DOHH2 (cell line): Measurements from ENCODE around the gene DACH1.

ENCODE experiments used
- H3F3A ChIP-seq: fragments of 200-600 bp; sonication (generic), shearing (Covaris generic); 2 replicates; pipeline ENCODE4 v1.6.0; 2016; ENCODE audit warnings: antibody characterized with exemption, mild to moderate bottlenecking; ENCODE audit not compliant: control insufficient read depth, insufficient read depth
- H3K27ac ChIP-seq: fragments of 200-600 bp; sonication (generic); 2 replicates; pipeline ENCODE4 v1.5.1; 2014; ENCODE audit warnings: low read depth, mild to moderate bottlenecking, low read length, moderate library complexity
- H3K27me3 ChIP-seq: fragments of 200-600 bp; sonication (generic); 2 replicates; pipeline ENCODE4 v1.6.1; 2014; ENCODE audit warnings: mild to moderate bottlenecking, low read length, mixed read lengths; ENCODE audit not compliant: control insufficient read depth
- H3K36me3 ChIP-seq: fragments of 200-600 bp; sonication (generic); 2 replicates; pipeline ENCODE4 v1.6.1; 2014; ENCODE audit warnings: mild to moderate bottlenecking, low read length, moderate library complexity, mixed read lengths; ENCODE audit not compliant: control insufficient read depth
- H3K4me1 ChIP-seq: fragments of 200-600 bp; sonication (generic); 2 replicates; pipeline ENCODE4 v1.6.1; 2014; ENCODE audit warnings: mild to moderate bottlenecking, low read length, mixed read lengths; ENCODE audit not compliant: control insufficient read depth
- H3K4me2 ChIP-seq: fragments of 200-600 bp; sonication (generic); 2 replicates; pipeline ENCODE4 v1.6.0; 2014; ENCODE audit warnings: mild to moderate bottlenecking, low read length, moderate library complexity
- H3K4me3 ChIP-seq: fragments of 200-600 bp; sonication (generic); 2 replicates; pipeline ENCODE4 v1.5.1; 2014; ENCODE audit warnings: mild to moderate bottlenecking, low read length, mixed read lengths
- H3K79me2 ChIP-seq: fragments of 200-600 bp; sonication (generic); 2 replicates; pipeline ENCODE4 v1.6.1; 2014; ENCODE audit warnings: mild to moderate bottlenecking, low read length, mixed read lengths; ENCODE audit not compliant: control insufficient read depth
- H3K9me2 ChIP-seq: fragments of 200-600 bp; sonication (generic); replicated peaks from 2 replicates; pipeline ENCODE4 v1.6.1; 2014; ENCODE audit warnings: mild to moderate bottlenecking, low read length, mixed read lengths; ENCODE audit not compliant: control insufficient read depth
- H3K9me3 ChIP-seq: fragments of 200-600 bp; sonication (generic); 2 replicates; pipeline ENCODE4 v1.6.1; 2014; ENCODE audit warnings: antibody characterized with exemption, low read length, mixed read lengths; ENCODE audit not compliant: control insufficient read depth, insufficient read depth
- H4K20me1 ChIP-seq: fragments of 200-600 bp; sonication (generic); 2 replicates; pipeline ENCODE4 v1.6.0; 2014; ENCODE audit warnings: low read depth, mild to moderate bottlenecking, antibody characterized with exemption, low read length, moderate library complexity; ENCODE audit not compliant: control insufficient read depth, insufficient read depth
- EZH2phosphoT487 ChIP-seq: fragments of 200-600 bp; sonication (generic); IDR thresholded peaks from 2 replicates; pipeline ENCODE4 v1.6.1; 2017; ENCODE audit warnings: borderline replicate concordance, mild to moderate bottlenecking, antibody characterized with exemption, low read length, moderate library complexity, mixed read lengths
- TF ChIP-seq, protein P1 (sequence below): fragments of 200-600 bp; sonication (generic); IDR thresholded peaks from one replicate; pipeline ENCODE4 v1.5.1; 2014; ENCODE audit warnings: antibody characterized with exemption, mild to moderate bottlenecking, low read depth, low read length; ENCODE audit not compliant: poor library complexity, severe bottlenecking

The DACH1 gene

GRCh38 chr13:71606818-71607217 is 260.2 kb downstream of the DACH1 start:
- H3F3A ChIP-seq, result no peaks in the 10 kb centered on the region
- no peaks in the 10 kb centered on the region for H3K9me3 ChIP-seq
- H3K27me3 ChIP-seq, result no peaks in the 10 kb centered on the region
- no peaks in the 10 kb centered on the region for H4K20me1 ChIP-seq
- H3K4me2 ChIP-seq, result no peak overlapping the region
- H3K4me1 ChIP-seq, result no peaks in the 10 kb centered on the region
- TF ChIP-seq EZH2phosphoT487, result no peak
- TF ChIP-seq, protein P1, sequence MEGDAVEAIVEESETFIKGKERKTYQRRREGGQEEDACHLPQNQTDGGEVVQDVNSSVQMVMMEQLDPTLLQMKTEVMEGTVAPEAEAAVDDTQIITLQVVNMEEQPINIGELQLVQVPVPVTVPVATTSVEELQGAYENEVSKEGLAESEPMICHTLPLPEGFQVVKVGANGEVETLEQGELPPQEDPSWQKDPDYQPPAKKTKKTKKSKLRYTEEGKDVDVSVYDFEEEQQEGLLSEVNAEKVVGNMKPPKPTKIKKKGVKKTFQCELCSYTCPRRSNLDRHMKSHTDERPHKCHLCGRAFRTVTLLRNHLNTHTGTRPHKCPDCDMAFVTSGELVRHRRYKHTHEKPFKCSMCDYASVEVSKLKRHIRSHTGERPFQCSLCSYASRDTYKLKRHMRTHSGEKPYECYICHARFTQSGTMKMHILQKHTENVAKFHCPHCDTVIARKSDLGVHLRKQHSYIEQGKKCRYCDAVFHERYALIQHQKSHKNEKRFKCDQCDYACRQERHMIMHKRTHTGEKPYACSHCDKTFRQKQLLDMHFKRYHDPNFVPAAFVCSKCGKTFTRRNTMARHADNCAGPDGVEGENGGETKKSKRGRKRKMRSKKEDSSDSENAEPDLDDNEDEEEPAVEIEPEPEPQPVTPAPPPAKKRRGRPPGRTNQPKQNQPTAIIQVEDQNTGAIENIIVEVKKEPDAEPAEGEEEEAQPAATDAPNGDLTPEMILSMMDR, result no peak
- H3K79me2 ChIP-seq, result no peaks in the 10 kb centered on the region
- H3K9me2 ChIP-seq, result no peaks in the 10 kb centered on the region
- no peak overlapping the region for H3K27ac ChIP-seq
- H3K36me3 ChIP-seq, result no peaks in the 10 kb centered on the region
- no peak overlapping the region for H3K4me3 ChIP-seq

GRCh38 chr13:71605744-71606143 is 261.3 kb downstream of the DACH1 start:
- no peak overlapping the region for H3K27ac ChIP-seq
- H3K36me3 ChIP-seq, result no peaks in the 10 kb centered on the region
- no peaks in the 10 kb centered on the region for H3K27me3 ChIP-seq
- H3K4me2 ChIP-seq, result no peak overlapping the region
- TF ChIP-seq, protein P1, result no peak
- TF ChIP-seq EZH2phosphoT487, result no peak
- no peaks in the 10 kb centered on the region for H3F3A ChIP-seq
- H3K4me1 ChIP-seq, result no peaks in the 10 kb centered on the region
- H3K4me3 ChIP-seq, result no peak overlapping the region
- H3K79me2 ChIP-seq, result no peaks in the 10 kb centered on the region
- no peaks in the 10 kb centered on the region for H3K9me3 ChIP-seq
- H3K9me2 ChIP-seq, result no peaks in the 10 kb centered on the region
- no peaks in the 10 kb centered on the region for H4K20me1 ChIP-seq

- H3K4me2 ChIP-seq, result no peak overlapping the region
- H3K27ac ChIP-seq, result no peak overlapping the region
- H3K9me2 ChIP-seq, result no peaks in the 10 kb centered on the region
- H3K4me1 ChIP-seq, result no peaks in the 10 kb centered on the region
- no peaks in the 10 kb centered on the region for H3K9me3 ChIP-seq
- H3K4me3 ChIP-seq, result no peak overlapping the region
- no peaks in the 10 kb centered on the region for H3K27me3 ChIP-seq
- H3K36me3 ChIP-seq, result no peaks in the 10 kb centered on the region
- no peak for TF ChIP-seq EZH2phosphoT487
- TF ChIP-seq, protein P1, result no peak
- H3K79me2 ChIP-seq, result no peaks in the 10 kb centered on the region
- no peaks in the 10 kb centered on the region for H4K20me1 ChIP-seq
- no peaks in the 10 kb centered on the region for H3F3A ChIP-seq
These were observed 263.7 kb downstream of the DACH1 start for GRCh38 chr13:71603255-71603654.

GRCh38 chr13:71602344-71602743 is 264.7 kb downstream of the DACH1 start:
- Histone ChIP-seq H3K4me1 (no peaks in the 10 kb centered on the region), H3K9me2 (no peaks in the 10 kb centered on the region), H3K79me2 (no peaks in the 10 kb centered on the region), H3K27me3 (no peaks in the 10 kb centered on the region), H3K9me3 (no peaks in the 10 kb centered on the region), H3K4me3 (no peak overlapping the region), H3K4me2 (no peak overlapping the region), H3K36me3 (no peaks in the 10 kb centered on the region), H3F3A (no peaks in the 10 kb centered on the region), H3K27ac (no peak overlapping the region), H4K20me1 (no peaks in the 10 kb centered on the region)
- TF ChIP-seq EZH2phosphoT487, result no peak
- TF ChIP-seq, protein P1, result no peak
